Heart left ventricle (tissue), 13 donors: ENCODE results near the gene MBL2.

Experiments used
- CTCF ChIP-seq, 12 donors: fragments of 200-600 bp; sonication (generic) in 4 of 12; IDR thresholded peaks; one replicate each; pipeline versions ENCODE4 v1.5.0 to v1.8.0; 2018 to 2022; ENCODE audit warnings: antibody characterized with exemption in 12 of 12, mild to moderate bottlenecking in 5 of 12
- POLR2A ChIP-seq, 2 donors: fragments of 450-650 bp; IDR thresholded peaks; one replicate each; pipeline ENCODE4 v1.6.1; 2017; ENCODE audit warnings: antibody characterized with exemption in 2 of 2, mild to moderate bottlenecking in 2 of 2, moderate library complexity in 2 of 2
- donor health status: ischemic (EF 13 %, LVEDD 7.1; RV severe dilation, severe dysfunction).
- donor health status: DM: no; HTN: yes; CAD: no.
- donor health status: DM: no; HTN: no; CAD: no.
- donor health status: ischemic (EF 25% LVEDD 6.9; RV normal size, moderate dysfunction).
- donor health status: ischemic (EF 25% LVEDD 5.7; RV mildly dilated, moderate dysfunction).
- donor health status: ischemic (EF 35%, LVEDD 5.7; RV mildly dilated, moderate dysfunction).
- donor health status: nonischemic (EF 11% LVEDD 7.7; RV severe dilation, severe dysfunction).
- donor health status: DM: yes; HTN: yes; CAD: no.
- donor health status: PGD.
- donor health status: ischemic (EF 29% LVEDD 5.4; RV normal size, mild dysfunction).
- donor health status: nonischemic (EF 23%, LVEDD 6.1; RV moderate dilation, normal function).

- TF ChIP-seq CTCF (IDR thresholded peaks at IDR 0.05) = no peak
- TF ChIP-seq POLR2A (IDR thresholded peaks at IDR 0.05) = no peak
These were observed 13.5 kb upstream of the MBL2 start for GRCh38 chr10:52786098-52786497.
